ENCODE results near the gene ENOPH1.
"Not testable (repeated sequence)": the region's sequence is repeated elsewhere in the genome, so short reads cannot be mapped to it uniquely, and the experiment has no call there.

Gene ENOPH1

GRCh38 chr4:82462415-82462831 lies 32.0 kb downstream of the ENOPH1 start:
- in situ Hi-C loops (cut with MboI; ENCODE audit: low sequenced_read_pairs): loop anchor here (10.0 kb wide), 1 partner anchor 272 kb away; no protein-coding TSS in a partner anchor

GRCh38 chr4:82463221-82463620 lies 32.8 kb downstream of the ENOPH1 start:
- in situ Hi-C loops (cut with MboI; ENCODE audit: low sequenced_read_pairs): loop anchor here (10.0 kb wide), 1 partner anchor 272 kb away; no protein-coding TSS in a partner anchor

- in situ Hi-C loops (cut with MboI; ENCODE audit: low sequenced_read_pairs): loop anchor here (10.0 kb wide), 1 partner anchor 267 kb away; no protein-coding TSS in a partner anchor
Measured at GRCh38 chr4:82467471-82467870, 37.1 kb downstream of the ENOPH1 start.

GRCh38 chr4:82469791-82470345 lies 39.5 kb downstream of the ENOPH1 start:
- in situ Hi-C loops (cut with MboI; ENCODE audit: low sequenced_read_pairs): loop anchor here (10.0 kb wide), 1 partner anchor 265 kb away; no protein-coding TSS in a partner anchor

- in situ Hi-C loops (cut with MboI; ENCODE audit: low sequenced_read_pairs): not testable (repeated sequence)
Measured at GRCh38 chr4:82473080-82473479, 42.7 kb downstream of the ENOPH1 start.

- in situ Hi-C loops (cut with MboI; ENCODE audit: low sequenced_read_pairs): no loop called here
Measured at GRCh38 chr4:82473621-82474164, 43.3 kb downstream of the ENOPH1 start.

- in situ Hi-C loops (cut with MboI; ENCODE audit: low sequenced_read_pairs): not testable (repeated sequence)
Measured at GRCh38 chr4:82475931-82476330, 45.5 kb downstream of the ENOPH1 start.

GRCh38 chr4:82477469-82477868 lies 47.1 kb downstream of the ENOPH1 start:
- in situ Hi-C loops (cut with MboI; ENCODE audit: low sequenced_read_pairs): not testable (repeated sequence)

- in situ Hi-C loops (cut with MboI; ENCODE audit: low sequenced_read_pairs): no loop called here
Measured at GRCh38 chr4:82479562-82479961, 49.2 kb downstream of the ENOPH1 start.

GRCh38 chr4:82480771-82481505 lies 50.5 kb downstream of the ENOPH1 start:
- in situ Hi-C loops (cut with MboI; ENCODE audit: low sequenced_read_pairs): no loop called here

GRCh38 chr4:82481506-82481840 lies 51.1 kb downstream of the ENOPH1 start:
- in situ Hi-C loops (cut with MboI; ENCODE audit: low sequenced_read_pairs): no loop called here

- in situ Hi-C loops (cut with MboI; ENCODE audit: low sequenced_read_pairs): no loop called here
Measured at GRCh38 chr4:82482387-82482786, 52.0 kb downstream of the ENOPH1 start.

GRCh38 chr4:82484996-82485783 lies 54.8 kb downstream of the ENOPH1 start:
- in situ Hi-C loops (cut with MboI; ENCODE audit: low sequenced_read_pairs): no loop called here

- in situ Hi-C loops (cut with MboI; ENCODE audit: low sequenced_read_pairs): no loop called here
Measured at GRCh38 chr4:82489076-82489475, 58.7 kb downstream of the ENOPH1 start.

GRCh38 chr4:82489987-82490386 lies 59.6 kb downstream of the ENOPH1 start:
- in situ Hi-C loops (cut with MboI; ENCODE audit: low sequenced_read_pairs): no loop called here

- in situ Hi-C loops (cut with MboI; ENCODE audit: low sequenced_read_pairs): no loop called here
Measured at GRCh38 chr4:82491251-82491960, 61.0 kb downstream of the ENOPH1 start.

- in situ Hi-C loops (cut with MboI; ENCODE audit: low sequenced_read_pairs): no loop called here
Measured at GRCh38 chr4:82493721-82494425, 63.5 kb downstream of the ENOPH1 start.

GRCh38 chr4:82495666-82496065 lies 65.3 kb downstream of the ENOPH1 start:
- in situ Hi-C loops (cut with MboI; ENCODE audit: low sequenced_read_pairs): no loop called here

- in situ Hi-C loops (cut with MboI; ENCODE audit: low sequenced_read_pairs): no loop called here
Measured at GRCh38 chr4:82496349-82496748, 66.0 kb downstream of the ENOPH1 start.
